HEK293T (cell line): ENCODE results near the gene TRIM29.

Experiments
- BHLHE40 ChIP-seq: fragments of 450-650 bp; IDR thresholded peaks from 2 replicates; pipeline ENCODE4 v1.6.1; 2016; ENCODE audit warnings: mild to moderate bottlenecking, moderate library complexity, borderline replicate concordance
- ELF4 ChIP-seq: fragments of 450-650 bp; IDR thresholded peaks from 2 replicates; pipeline ENCODE4 v1.6.1; 2017; ENCODE audit warnings: antibody characterized with exemption
- FOXK2 ChIP-seq: fragments of 450-650 bp; IDR thresholded peaks from 2 replicates; pipeline ENCODE4 v1.6.1; 2016; ENCODE audit warnings: mild to moderate bottlenecking
- FOXM1 ChIP-seq: fragments of 450-650 bp; IDR thresholded peaks from 2 replicates; pipeline ENCODE4 v1.6.1; 2017; ENCODE audit warnings: mild to moderate bottlenecking, borderline replicate concordance
- HDGF ChIP-seq: fragments of 450-650 bp; IDR thresholded peaks from 2 replicates; pipeline ENCODE4 v1.6.1; 2017; ENCODE audit warnings: antibody characterized with exemption, borderline replicate concordance
- L3MBTL2 ChIP-seq: fragments of 450-650 bp; conservative IDR thresholded peaks from 2 replicates; pipeline ENCODE4 v1.6.1; 2016; ENCODE audit warnings: mild to moderate bottlenecking
- NFRKB ChIP-seq: fragments of 450-650 bp; IDR thresholded peaks from 2 replicates; pipeline ENCODE4 v1.6.1; 2016; ENCODE audit warnings: mild to moderate bottlenecking, moderate library complexity
- SP1 ChIP-seq: fragments of 450-650 bp; IDR thresholded peaks from 2 replicates; pipeline ENCODE4 v1.6.1; 2017
- TARDBP ChIP-seq: fragments of 450-650 bp; IDR thresholded peaks from 2 replicates; pipeline ENCODE4 v1.6.1; 2016
- ZNF384 ChIP-seq: fragments of 450-650 bp; IDR thresholded peaks from 2 replicates; pipeline ENCODE4 v1.6.1; 2016

GRCh38 chr11:120125024-120125423 lies 12.9 kb downstream of the TRIM29 start:
- TF ChIP-seq FOXM1 = no peak
- no peak for TF ChIP-seq BHLHE40
- TF ChIP-seq FOXK2 = no peak
- TF ChIP-seq NFRKB = no peak
- TF ChIP-seq HDGF = no peak
- no peak for TF ChIP-seq SP1
- no peak for TF ChIP-seq L3MBTL2
- TF ChIP-seq TARDBP = no peak
- TF ChIP-seq ELF4 = no peak
- TF ChIP-seq ZNF384 = no peak
